GM23248 (cell line): Measurements from ENCODE around the gene ATP6V0E2.

ENCODE experiments used
- EZH2 ChIP-seq: fragments of 200-600 bp; sonication (generic); IDR thresholded peaks from 2 replicates; pipeline ENCODE4 v1.6.1; 2018; ENCODE audit warnings: antibody characterized with exemption, mild to moderate bottlenecking; ENCODE audit not compliant: insufficient read depth, poor library complexity, severe bottlenecking
- EZH2phosphoT487 ChIP-seq: fragments of 200-600 bp; sonication (generic); IDR thresholded peaks from 2 replicates; pipeline ENCODE4 v1.6.1; 2018; ENCODE audit warnings: antibody characterized with exemption, moderate library complexity, mild to moderate bottlenecking, low read depth; ENCODE audit not compliant: insufficient read depth

DNA sequence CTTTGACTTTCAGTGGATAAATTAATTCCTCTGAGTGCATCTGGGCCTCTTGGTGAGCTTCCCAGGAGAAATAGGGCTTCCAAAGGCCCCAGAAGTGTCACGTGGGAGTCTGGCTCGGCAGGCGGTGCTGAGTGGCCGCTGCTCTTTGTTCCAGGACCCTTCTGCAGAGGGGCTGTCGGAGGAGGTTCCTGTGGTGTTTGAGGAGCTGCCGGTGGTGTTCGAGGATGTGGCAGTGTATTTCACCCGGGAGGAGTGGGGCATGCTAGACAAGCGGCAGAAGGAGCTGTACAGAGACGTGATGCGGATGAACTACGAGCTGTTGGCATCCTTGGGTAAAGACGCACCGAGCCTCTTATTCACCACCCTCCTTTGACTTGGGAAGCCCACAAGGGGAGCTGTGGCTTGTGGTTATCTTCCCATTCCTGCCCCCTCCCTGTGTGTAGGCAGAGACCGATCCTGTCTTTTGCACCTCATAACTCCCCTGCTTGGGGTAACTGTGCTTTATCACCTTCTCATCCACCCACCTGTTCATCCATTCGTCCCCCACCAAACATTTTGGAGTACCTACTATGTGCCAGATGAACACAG, 23.7 kb upstream of the ATP6V0E2 start:
- no peak for TF ChIP-seq EZH2
- TF ChIP-seq EZH2phosphoT487, result no peak
